Activated CD4-positive, alpha-beta T cell treated with anti-CD3 and anti-CD28 coated beads, Interleukin-2, amount 10 ng/mL, durations not matched to agents 24 days and 14 days (primary cell): ENCODE results near the gene BRICD5. TPM values are rescaled to one million over a fixed set of nuclear protein-coding genes. Genes with fewer than 3 reads are reported as not detected.
A peak's percentile ranks its signal among the peaks of the same experiment; 100 is the strongest.
"Not testable (repeated sequence)": the region's sequence is repeated elsewhere in the genome, so short reads cannot be mapped to it uniquely, and the experiment has no call there.

Source experiments
- DNase-seq: peaks from one replicate; pipeline ENCODE4 v3.0.0; 2022
- H3K27ac Mint-ChIP-seq: one replicate; pipeline ENCODE4 v1.8.0; 2022; ENCODE audit warnings: mild to moderate bottlenecking, mixed read lengths
- H3K27me3 Mint-ChIP-seq: one replicate; pipeline ENCODE4 v1.8.0; 2022; ENCODE audit warnings: mixed read lengths
- H3K36me3 Mint-ChIP-seq: one replicate; pipeline ENCODE4 v1.8.0; 2022; ENCODE audit warnings: low read depth, mild to moderate bottlenecking, mixed read lengths
- H3K4me1 Mint-ChIP-seq: one replicate; pipeline ENCODE4 v1.8.0; 2021; ENCODE audit warnings: mixed read lengths
- H3K4me3 Mint-ChIP-seq: one replicate; pipeline ENCODE4 v1.8.0; 2022; ENCODE audit warnings: mild to moderate bottlenecking, moderate library complexity, mixed read lengths
- H3K9me3 Mint-ChIP-seq: one replicate; pipeline ENCODE4 v1.8.0; 2021; ENCODE audit warnings: mixed read lengths
- intact Hi-C: fragments of 100-400 bp; cut with micrococcal nuclease; formaldehyde crosslinking; loops from one replicate; pipeline ENCODE4 v1.15.1; 2023
- total RNA-seq: library from RNA; stranded (reverse); gene quantifications from 2 replicates; pipeline ENCODE4 v1.2.3, GENCODE V29; 2022

The BRICD5 gene
- total RNA-seq, 1 donor from 2014 or later = 23.1 TPM

DNA sequence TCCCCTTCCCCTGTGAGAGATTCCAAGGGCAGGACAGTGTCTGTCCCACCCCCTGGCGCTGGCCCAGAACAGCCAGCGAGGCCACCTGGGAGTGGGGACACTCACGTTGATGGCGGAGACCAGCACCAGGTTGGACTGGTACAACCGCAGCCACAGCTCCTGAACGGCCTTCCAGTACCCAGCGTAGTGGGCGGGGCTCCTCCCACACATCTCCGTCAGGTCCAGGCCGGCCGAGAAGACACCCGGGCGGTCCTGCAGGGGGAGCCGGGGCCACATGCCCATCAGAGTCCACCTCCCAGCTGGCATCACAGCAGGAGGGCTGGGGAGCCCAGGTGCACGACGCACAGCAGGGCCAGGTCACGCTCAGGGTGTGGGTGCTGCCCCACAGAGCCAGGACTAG, 33.6 kb upstream of the BRICD5 start:
- Mint-ChIP-seq H3K27me3 (no peaks in the 10 kb centered on the region), H3K4me3 (no peak overlapping the region)

DNA sequence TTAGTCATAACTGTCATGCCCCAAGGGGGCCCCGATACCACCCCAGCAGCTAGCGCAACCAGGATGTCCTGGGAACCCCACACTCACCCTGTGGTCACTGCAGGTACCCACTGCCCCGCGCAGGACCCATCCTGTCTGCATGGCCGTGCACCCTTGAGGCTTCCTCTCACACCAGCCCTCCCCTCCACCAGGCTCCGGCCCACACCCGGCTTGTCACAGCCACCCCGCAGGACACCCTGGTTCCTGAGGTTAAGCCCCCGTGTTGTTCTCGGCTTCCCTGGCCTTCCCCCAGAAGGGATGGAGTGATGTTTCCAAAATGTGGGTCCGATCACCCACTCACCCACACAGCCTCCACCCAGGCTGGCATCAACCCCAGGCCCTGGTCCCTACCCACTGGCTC, 33.1 kb upstream of the BRICD5 start:
- no peaks in the 10 kb centered on the region for H3K9me3 Mint-ChIP-seq
- H3K27ac Mint-ChIP-seq = no peak overlapping the region
- peaks cover 12% of the 10 kb centered on the region for H3K36me3 Mint-ChIP-seq
- no peaks in the 10 kb centered on the region for H3K4me1 Mint-ChIP-seq
- intact Hi-C loops = no loop called here
- DNase-seq = no peak
- H3K27me3 Mint-ChIP-seq = no peaks in the 10 kb centered on the region
- H3K4me3 Mint-ChIP-seq = no peak overlapping the region

More for the DNA sequence above, 33.6 kb upstream of the BRICD5 start:
- Mint-ChIP-seq H3K9me3 (no peaks in the 10 kb centered on the region), H3K27ac (no peak overlapping the region), H3K4me1 (no peaks in the 10 kb centered on the region), H3K36me3 (peaks cover 12% of the 10 kb centered on the region)
- intact Hi-C loops = no loop called here
- no peak for DNase-seq

DNA sequence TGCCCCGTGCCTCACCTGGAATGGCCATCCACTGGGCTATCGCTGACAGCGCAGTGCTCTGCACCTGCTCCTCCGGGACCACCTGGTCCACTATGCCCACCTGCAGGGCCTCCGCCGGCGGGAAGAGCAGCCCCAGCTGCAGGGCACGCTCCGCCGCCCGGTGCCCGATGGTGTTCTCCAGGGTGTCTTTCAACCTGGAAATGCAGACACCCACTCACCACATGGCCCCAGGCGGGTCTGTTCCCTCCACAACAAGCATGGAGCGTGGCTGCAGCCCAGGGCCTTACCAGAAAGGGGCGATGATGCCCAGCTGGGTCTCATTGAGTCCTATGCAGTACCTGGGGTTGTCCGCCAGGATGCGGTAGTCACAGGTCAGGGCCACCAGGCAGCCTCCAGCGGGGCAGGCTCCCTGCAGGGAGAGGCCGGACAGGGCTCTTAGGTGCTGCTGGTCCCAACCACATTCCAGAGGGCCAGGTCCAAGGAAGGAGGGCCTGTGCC, 32.4 kb upstream of the BRICD5 start:
- intact Hi-C loops = no loop called here
- no peaks in the 10 kb centered on the region for H3K27me3 Mint-ChIP-seq
- H3K9me3 Mint-ChIP-seq = no peaks in the 10 kb centered on the region
- no peak overlapping the region for H3K27ac Mint-ChIP-seq
- peaks cover 12% of the 10 kb centered on the region for H3K36me3 Mint-ChIP-seq
- no peaks in the 10 kb centered on the region for H3K4me1 Mint-ChIP-seq
- DNase-seq = no peak
- no peak overlapping the region for H3K4me3 Mint-ChIP-seq

- intact Hi-C loops = no loop called here
- no peak for DNase-seq
- H3K9me3 Mint-ChIP-seq = no peaks in the 10 kb centered on the region
- no peaks in the 10 kb centered on the region for H3K4me1 Mint-ChIP-seq
- H3K36me3 Mint-ChIP-seq = peaks cover 12% of the 10 kb centered on the region
- peak overlapping the region; percentile 6 for H3K27ac Mint-ChIP-seq
- no peak overlapping the region for H3K4me3 Mint-ChIP-seq
- no peaks in the 10 kb centered on the region for H3K27me3 Mint-ChIP-seq
Observed at GRCh38 chr16:2242598-2242997, 31.9 kb upstream of the BRICD5 start.

DNA sequence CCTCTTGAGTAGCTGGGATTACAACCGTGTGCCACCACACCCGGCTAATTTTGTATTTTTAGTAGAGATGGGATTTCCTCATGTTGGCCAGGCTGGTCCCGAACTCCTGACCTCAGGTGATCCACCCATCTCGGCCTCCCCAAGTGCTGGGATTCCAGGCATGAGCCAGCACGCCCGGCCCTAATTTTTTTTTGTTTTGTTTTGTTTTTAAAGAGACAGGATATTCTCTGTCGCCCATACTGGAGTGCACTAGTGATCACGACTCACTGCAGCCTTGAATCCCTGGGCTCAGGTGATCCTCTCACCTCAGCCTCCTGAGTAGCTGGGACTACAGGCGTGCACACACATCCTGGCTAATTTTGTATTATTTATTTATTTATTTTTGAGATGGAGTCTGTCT, 29.7 kb upstream of the BRICD5 start:
- intact Hi-C loops, H3K9me3 Mint-ChIP-seq, H3K4me3 Mint-ChIP-seq, DNase-seq, H3K27me3 Mint-ChIP-seq, H3K27ac Mint-ChIP-seq, H3K4me1 Mint-ChIP-seq: not testable (repeated sequence)
- peaks cover 12% of the 10 kb centered on the region for H3K36me3 Mint-ChIP-seq

- Mint-ChIP-seq H3K36me3 (peaks cover 14% of the 10 kb centered on the region), H3K27me3 (no peaks in the 10 kb centered on the region), H3K9me3 (no peaks in the 10 kb centered on the region), H3K27ac (no peak overlapping the region), H3K4me3 (no peak overlapping the region), H3K4me1 (no peaks in the 10 kb centered on the region)
- no peak for DNase-seq
- intact Hi-C loops = no loop called here
Observed at GRCh38 chr16:2238838-2239675, 28.4 kb upstream of the BRICD5 start.

DNA sequence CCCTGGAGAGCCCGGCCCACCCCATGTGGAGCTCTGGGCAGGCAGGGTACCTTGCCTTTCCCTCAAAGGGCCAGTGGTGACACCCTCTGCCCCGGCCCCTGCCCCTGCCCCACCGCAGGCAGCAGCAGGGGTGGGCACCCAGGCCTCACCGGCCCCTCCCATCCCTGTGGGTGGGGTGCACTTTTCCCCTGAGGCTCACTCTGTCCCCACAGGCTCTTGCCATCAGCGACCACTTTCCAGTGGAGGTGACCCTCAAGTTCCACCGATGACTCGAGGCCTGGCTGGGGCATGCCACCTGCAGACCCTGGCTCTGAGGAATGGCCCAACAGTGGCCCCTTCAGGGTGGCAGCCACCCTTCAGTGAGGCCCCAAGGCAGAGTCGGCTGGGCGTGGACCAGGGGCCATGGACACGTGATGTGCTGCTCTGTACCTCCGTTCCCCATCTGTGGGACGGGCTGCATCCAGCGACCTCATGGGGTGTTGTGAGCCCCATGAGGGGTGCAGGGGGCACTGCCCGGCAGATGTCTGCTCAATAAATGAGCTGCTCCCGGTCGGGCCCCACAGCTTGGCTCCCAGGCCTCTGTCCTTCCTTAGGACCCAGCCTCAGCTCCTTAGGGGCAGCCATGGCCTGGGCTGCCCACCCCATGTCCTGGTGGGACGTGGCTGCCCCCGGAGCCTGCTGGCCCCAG, 27.6 kb upstream of the BRICD5 start:
- H3K36me3 Mint-ChIP-seq = peaks cover 15% of the 10 kb centered on the region
- no peak overlapping the region for H3K4me3 Mint-ChIP-seq
- no peaks in the 10 kb centered on the region for H3K9me3 Mint-ChIP-seq
- intact Hi-C loops = no loop called here
- H3K27ac Mint-ChIP-seq = no peak overlapping the region
- H3K4me1 Mint-ChIP-seq = no peaks in the 10 kb centered on the region
- no peaks in the 10 kb centered on the region for H3K27me3 Mint-ChIP-seq
- no peak for DNase-seq

GRCh38 chr16:2237493-2238149, 27.0 kb upstream of the BRICD5 start:
- intact Hi-C loops = no loop called here
- Mint-ChIP-seq H3K4me1 (no peaks in the 10 kb centered on the region), H3K27me3 (no peaks in the 10 kb centered on the region), H3K27ac (no peak overlapping the region), H3K36me3 (peaks cover 15% of the 10 kb centered on the region), H3K4me3 (no peak overlapping the region), H3K9me3 (no peaks in the 10 kb centered on the region)
- DNase-seq = no peak

DNA sequence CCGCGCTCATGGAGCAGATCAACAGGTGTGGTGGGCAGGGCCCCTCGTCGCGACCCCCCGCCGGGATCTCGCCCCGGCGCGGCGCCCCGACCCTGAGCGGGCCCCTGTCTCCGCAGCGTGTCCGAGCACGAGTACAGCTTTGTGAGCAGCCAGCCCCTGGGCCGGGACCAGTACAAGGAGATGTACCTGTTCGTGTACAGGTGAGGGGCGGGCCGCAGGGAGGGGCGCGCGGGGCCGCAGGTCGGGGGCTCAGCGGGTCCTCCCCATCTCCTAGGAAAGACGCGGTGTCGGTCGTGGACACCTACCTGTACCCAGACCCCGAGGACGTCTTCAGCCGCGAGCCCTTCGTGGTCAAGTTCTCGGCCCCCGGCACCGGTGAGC, 26.4 kb upstream of the BRICD5 start:
- intact Hi-C loops = no loop called here
- Mint-ChIP-seq H3K4me3 (no peak overlapping the region), H3K36me3 (peaks cover 12% of the 10 kb centered on the region), H3K9me3 (no peaks in the 10 kb centered on the region), H3K4me1 (no peaks in the 10 kb centered on the region), H3K27ac (no peak overlapping the region), H3K27me3 (no peaks in the 10 kb centered on the region)
- no peak for DNase-seq

DNA sequence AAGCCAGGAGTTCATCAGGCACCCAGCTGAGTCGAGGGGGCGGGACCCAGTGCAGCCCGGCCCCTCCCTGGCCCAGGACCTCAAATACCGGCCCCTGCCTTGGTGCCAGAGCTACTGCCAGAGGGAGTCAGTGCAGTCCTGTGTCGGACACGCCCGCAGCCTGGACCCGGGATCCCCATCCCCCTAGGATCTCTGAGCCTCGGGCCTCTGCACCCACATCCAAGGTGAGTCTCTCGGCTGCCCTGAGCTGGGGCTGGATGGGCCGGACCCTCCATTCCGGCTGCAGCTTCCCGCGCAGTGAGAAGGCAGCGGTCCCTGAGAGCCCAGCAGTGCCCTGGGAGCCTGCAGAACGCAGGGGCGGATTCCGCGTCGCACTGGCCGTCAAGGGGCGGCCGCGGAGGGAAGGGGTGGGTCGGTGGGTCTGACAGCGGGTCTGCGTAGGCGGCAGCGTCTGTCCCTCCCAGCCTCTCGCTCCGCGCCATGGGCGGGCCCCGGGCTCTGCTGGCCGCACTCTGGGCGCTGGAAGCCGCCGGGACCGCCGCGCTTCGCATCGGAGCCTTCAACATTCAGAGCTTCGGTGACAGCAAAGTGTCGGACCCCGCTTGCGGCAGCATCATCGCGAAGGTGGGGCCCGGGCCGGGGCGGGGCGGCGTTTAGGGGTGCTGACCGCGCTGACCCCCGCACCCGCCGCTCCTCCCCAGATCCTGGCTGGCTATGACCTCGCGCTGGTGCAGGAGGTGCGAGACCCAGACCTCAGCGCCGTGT, 25.9 kb upstream of the BRICD5 start, which contains the start of gene DNASE1L2:
DNASE1L2 (plus strand) TSS at position 108 of the 765 bp plus-strand sequence; CDS start at position 481, 373 bp downstream.
- no peak for DNase-seq
- Mint-ChIP-seq H3K27ac (peak within 1 kb of the TSS; percentile 25), H3K36me3 (peaks cover 15% of the 10 kb centered on the region), H3K4me3 (no peak within 1 kb of the TSS), H3K27me3 (no peaks in the 10 kb centered on the region), H3K9me3 (no peaks in the 10 kb centered on the region), H3K4me1 (no peaks in the 10 kb centered on the region)
- intact Hi-C loops = no loop called here

DNA sequence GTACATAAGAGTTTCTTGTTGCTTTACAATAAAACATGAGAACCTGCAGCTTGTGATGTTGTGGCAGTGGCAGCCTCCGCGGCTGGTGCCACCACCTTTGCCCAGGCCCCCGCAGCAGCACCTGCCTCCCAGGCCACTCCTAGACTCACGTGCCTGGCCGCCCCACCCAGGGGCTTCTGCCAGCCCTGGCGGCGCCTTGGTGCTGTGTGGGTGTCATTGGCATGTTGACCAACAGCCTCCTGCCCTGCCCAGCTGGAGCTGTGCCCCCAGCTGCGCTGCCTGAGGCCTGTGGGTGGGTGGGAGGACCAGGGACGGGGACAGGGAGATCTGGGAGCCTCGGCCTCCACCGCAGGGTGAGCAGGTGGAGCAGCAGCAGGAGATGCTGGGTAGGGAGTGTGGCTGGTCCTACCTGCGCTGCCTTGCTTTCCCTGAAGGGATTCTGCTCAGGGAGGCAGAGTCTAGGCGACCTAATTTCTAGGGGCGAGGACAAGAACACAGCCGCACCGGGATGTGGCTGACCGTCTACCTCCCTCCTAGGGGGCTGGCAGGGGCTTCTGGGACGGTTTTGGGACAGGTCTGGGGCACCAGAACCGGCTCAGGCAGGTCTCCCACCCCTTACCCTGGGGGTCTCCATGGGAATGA, 25.2 kb upstream of the BRICD5 start:
- no peaks in the 10 kb centered on the region for H3K4me1 Mint-ChIP-seq
- no peaks in the 10 kb centered on the region for H3K9me3 Mint-ChIP-seq
- DNase-seq = no peak
- H3K36me3 Mint-ChIP-seq = peaks cover 15% of the 10 kb centered on the region
- H3K27me3 Mint-ChIP-seq = no peaks in the 10 kb centered on the region
- no peak overlapping the region for H3K27ac Mint-ChIP-seq
- no peak overlapping the region for H3K4me3 Mint-ChIP-seq
- intact Hi-C loops = no loop called here

DNA sequence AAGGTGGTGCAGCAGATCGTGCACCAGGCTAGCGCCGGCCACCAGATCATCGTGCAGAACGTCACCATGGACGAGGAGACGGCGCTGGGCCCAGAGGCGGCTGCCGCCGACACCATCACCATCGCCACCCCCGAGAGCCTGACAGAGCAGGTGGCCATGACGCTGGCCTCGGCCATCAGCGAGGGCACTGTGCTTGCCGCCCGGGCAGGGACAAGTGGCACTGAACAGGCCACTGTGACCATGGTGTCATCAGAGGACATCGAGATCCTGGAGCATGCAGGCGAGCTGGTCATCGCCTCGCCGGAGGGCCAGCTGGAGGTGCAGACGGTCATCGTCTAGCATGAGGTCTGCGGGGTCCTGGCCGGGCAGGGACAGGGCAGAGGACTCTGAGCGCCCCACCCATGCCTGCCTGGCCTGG, 24.6 kb upstream of the BRICD5 start:
- Mint-ChIP-seq H3K36me3 (peaks cover 15% of the 10 kb centered on the region), H3K27me3 (no peaks in the 10 kb centered on the region), H3K9me3 (no peaks in the 10 kb centered on the region), H3K4me1 (no peaks in the 10 kb centered on the region), H3K27ac (peak overlapping the region; percentile 25), H3K4me3 (no peak overlapping the region)
- intact Hi-C loops = no loop called here
- no peak for DNase-seq

DNA sequence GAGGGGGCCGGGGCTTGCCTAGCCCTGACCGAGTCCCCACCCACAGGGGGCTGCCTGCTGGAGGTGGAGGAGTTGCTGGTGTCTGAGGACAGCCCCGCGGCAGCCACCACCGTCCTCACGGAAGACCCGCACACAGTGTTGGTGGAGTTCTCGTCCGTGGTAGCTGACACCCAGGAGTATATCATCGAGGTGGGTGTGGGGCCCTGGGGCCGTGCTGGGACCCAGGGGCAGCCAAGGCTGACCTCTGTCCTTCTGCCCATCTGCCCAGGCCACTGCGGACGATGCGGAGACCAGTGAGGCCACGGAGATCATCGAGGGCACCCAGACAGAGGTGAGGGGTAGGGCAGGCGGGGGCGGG, 24.1 kb upstream of the BRICD5 start:
- Mint-ChIP-seq H3K4me1 (no peaks in the 10 kb centered on the region), H3K36me3 (peaks cover 19% of the 10 kb centered on the region), H3K27me3 (no peaks in the 10 kb centered on the region), H3K4me3 (no peak overlapping the region), H3K9me3 (no peaks in the 10 kb centered on the region), H3K27ac (no peak overlapping the region)
- DNase-seq = no peak
- intact Hi-C loops = no loop called here
